Effector CD8-positive, alpha-beta T cell (primary cell): ENCODE results near the gene VCY.
"Not testable (repeated sequence)": the region's sequence is repeated elsewhere in the genome, so short reads cannot be mapped to it uniquely, and the experiment has no call there.

ENCODE experiments used
- DNase-seq: peaks from one replicate; lab custom pipeline; 2025; lab: John Stamatoyannopoulos, UW
- total RNA-seq, 4 experiments: gene quantifications; one replicate each; lab custom pipeline; 2026; lab: John Stamatoyannopoulos, UW

The VCY gene
- total RNA-seq: 0 reads per million in 4 experiments

DNA sequence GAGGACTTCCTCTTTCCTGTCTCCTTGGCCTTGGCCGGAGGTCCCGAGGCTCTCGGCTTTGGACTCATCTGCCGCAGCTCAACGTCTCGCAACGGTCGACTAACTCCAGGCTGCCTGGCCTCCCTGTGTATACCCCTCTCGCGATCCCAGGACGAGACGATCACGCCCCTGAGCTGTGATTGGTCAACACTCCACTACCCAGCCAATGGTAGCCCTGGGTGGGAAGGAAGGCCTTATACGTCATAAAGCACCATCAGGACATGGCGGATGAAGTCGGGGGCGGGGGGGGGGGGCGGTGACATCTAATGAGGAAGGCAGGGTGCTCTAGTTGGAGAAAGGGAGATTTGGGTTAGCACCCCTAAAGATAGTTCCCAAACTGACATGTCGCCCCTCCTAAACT is at the start of gene VCY:
VCY (minus strand) TSS at position 101 of the 400 bp plus-strand sequence; CDS start at position 68, 33 bp downstream.
- DNase-seq: not testable (repeated sequence)

DNA sequence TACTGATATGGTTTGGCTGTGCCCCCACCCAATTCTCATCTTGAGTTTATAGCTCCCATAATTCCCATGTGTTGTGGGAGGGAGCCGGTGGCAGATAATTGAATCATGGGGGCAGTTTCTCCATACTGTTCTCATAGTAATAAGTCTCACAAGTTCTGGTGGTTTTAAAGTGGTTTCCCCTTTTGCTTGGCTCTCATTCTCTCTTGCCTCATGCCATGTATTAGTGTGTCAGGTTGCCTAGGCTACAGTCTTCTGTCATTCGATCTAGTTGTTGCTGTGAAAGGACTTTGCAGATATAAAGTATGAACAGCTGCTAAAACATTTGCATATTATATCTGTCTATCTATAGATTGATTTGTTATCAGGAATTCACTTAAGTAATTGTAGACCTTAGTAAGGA is 44.1 kb upstream of the VCY start:
- not testable (repeated sequence) for DNase-seq

DNA sequence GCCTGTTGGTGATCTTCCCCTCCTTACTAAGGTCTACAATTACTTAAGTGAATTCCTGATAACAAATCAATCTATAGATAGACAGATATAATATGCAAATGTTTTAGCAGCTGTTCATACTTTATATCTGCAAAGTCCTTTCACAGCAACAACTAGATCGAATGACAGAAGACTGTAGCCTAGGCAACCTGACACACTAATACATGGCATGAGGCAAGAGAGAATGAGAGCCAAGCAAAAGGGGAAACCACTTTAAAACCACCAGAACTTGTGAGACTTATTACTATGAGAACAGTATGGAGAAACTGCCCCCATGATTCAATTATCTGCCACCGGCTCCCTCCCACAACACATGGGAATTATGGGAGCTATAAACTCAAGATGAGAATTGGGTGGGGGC is 25.6 kb upstream of the VCY start:
- DNase-seq: not testable (repeated sequence)

DNA sequence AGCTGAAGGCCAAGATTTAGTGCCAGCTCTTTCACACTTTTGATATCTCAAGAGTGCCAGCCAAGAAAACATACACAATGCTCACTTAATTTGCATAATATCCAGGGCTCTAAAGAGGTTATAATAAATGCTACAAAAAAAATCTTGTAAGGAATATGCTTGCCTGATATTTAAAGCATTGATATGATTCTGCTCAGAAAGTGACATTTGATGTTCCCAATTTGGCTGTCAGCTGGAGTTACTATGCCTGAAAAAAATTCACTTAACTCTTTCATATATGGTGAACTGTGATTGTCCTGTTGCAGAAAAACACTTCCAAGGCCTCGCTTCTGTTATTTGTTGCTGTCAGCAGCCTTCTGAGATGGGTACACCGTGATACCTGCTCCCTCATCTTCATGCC is 43.9 kb downstream of the VCY start:
- DNase-seq: not testable (repeated sequence)
